Liver (tissue), 9 donors: ENCODE results near the gene HPCA. TPM values are rescaled to one million over a fixed set of nuclear protein-coding genes. Genes with fewer than 3 reads are reported as not detected.

ENCODE experiments used
- DNase-seq: peaks from one replicate; pipeline ENCODE4 v3.0.0-alpha.2; 2017; ENCODE audit warnings: low spot score
- H3K27ac ChIP-seq, 2 donors: one replicate each; pipeline ENCODE4 v1.7.0; 2013; ENCODE audit warnings: inconsistent platforms in 2 of 2, low read length in 2 of 2, control low read depth in 1 of 2, low read depth in 1 of 2, mild to moderate bottlenecking in 1 of 2
- H3K27me3 ChIP-seq, 4 donors: one replicate each; pipeline versions ENCODE4 v1.6.1 to v1.7.0; 2013; ENCODE audit warnings: low read length in 3 of 4, inconsistent platforms in 1 of 4, mild to moderate bottlenecking in 1 of 4, moderate library complexity in 1 of 4; ENCODE audit not compliant: control insufficient read depth in 4 of 4, insufficient read depth in 4 of 4
- H3K36me3 ChIP-seq, 4 donors: one replicate each; pipeline versions ENCODE4 v1.6.1 to v1.7.0; 2013; ENCODE audit warnings: low read length in 3 of 4, mild to moderate bottlenecking in 3 of 4, low read depth in 1 of 4, moderate library complexity in 1 of 4; ENCODE audit not compliant: control insufficient read depth in 4 of 4, insufficient read depth in 3 of 4
- H3K4me1 ChIP-seq, 4 donors: one replicate each; pipeline versions ENCODE4 v1.6.1 to v1.7.0; 2013; ENCODE audit warnings: low read length in 3 of 4, mild to moderate bottlenecking in 3 of 4, moderate library complexity in 1 of 4; ENCODE audit not compliant: control insufficient read depth in 4 of 4, insufficient read depth in 4 of 4
- H3K4me3 ChIP-seq, 3 donors: one replicate each; pipeline versions ENCODE4 v1.6.1 to v1.7.0; 2013; ENCODE audit warnings: low read length in 3 of 3, control low read depth in 1 of 3, low read depth in 1 of 3, mild to moderate bottlenecking in 1 of 3
- H3K9ac ChIP-seq, 2 donors: one replicate each; pipeline ENCODE4 v1.7.0; 2013; ENCODE audit warnings: low read length in 2 of 2, mild to moderate bottlenecking in 2 of 2, moderate library complexity in 2 of 2, control low read depth in 1 of 2, low read depth in 1 of 2
- H3K9me3 ChIP-seq, 4 donors: one replicate each; pipeline versions ENCODE4 v1.6.1 to v1.7.0; 2013; ENCODE audit warnings: low read length in 3 of 4; ENCODE audit not compliant: control insufficient read depth in 4 of 4
- ATF3 ChIP-seq: IDR thresholded peaks from 2 replicates; pipeline ENCODE4 v1.6.1; 2016; ENCODE audit warnings: antibody characterized with exemption
- CTCF ChIP-seq: fragments of 150-350 bp; IDR thresholded peaks from 2 replicates; pipeline ENCODE4 v1.5.1; 2017; ENCODE audit warnings: improper control_type of control experiment, low read depth, low read length; ENCODE audit not compliant: missing input control
- FOXA2 ChIP-seq: IDR thresholded peaks from 2 replicates; pipeline ENCODE4 v1.6.1; 2016; ENCODE audit warnings: antibody characterized with exemption
- GABPA ChIP-seq, 2 donors: IDR thresholded peaks in 1 of 2; conservative IDR thresholded peaks in 1 of 2; 2 replicates each; pipeline ENCODE4 v1.6.1; 2016; ENCODE audit warnings: antibody characterized with exemption in 2 of 2, mild to moderate bottlenecking in 1 of 2, moderate library complexity in 1 of 2
- HNF4G ChIP-seq: IDR thresholded peaks from 2 replicates; pipeline ENCODE4 v1.6.1; 2016; ENCODE audit warnings: antibody characterized with exemption
- JUND ChIP-seq, 2 donors: IDR thresholded peaks; 2 replicates each; pipeline ENCODE4 v1.6.1; 2016; ENCODE audit warnings: antibody characterized with exemption in 2 of 2
- MAX ChIP-seq: IDR thresholded peaks from 2 replicates; pipeline ENCODE4 v1.6.1; 2016; ENCODE audit warnings: antibody characterized with exemption
- NR2F2 ChIP-seq: IDR thresholded peaks from 2 replicates; pipeline ENCODE4 v1.6.1; 2016; ENCODE audit warnings: antibody characterized with exemption
- RAD21 ChIP-seq, 2 donors: IDR thresholded peaks; 2 replicates each; pipeline ENCODE4 v1.6.1; 2016; ENCODE audit warnings: antibody characterized with exemption in 2 of 2, mild to moderate bottlenecking in 2 of 2
- REST ChIP-seq: IDR thresholded peaks from 2 replicates; pipeline ENCODE4 v1.6.1; 2016; ENCODE audit warnings: antibody characterized with exemption, mild to moderate bottlenecking
- SP1 ChIP-seq: IDR thresholded peaks from 2 replicates; pipeline ENCODE4 v1.6.1; 2018; ENCODE audit warnings: antibody characterized with exemption, mild to moderate bottlenecking
- YY1 ChIP-seq: IDR thresholded peaks from 2 replicates; pipeline ENCODE4 v1.6.1; 2016; ENCODE audit warnings: antibody characterized with exemption, mild to moderate bottlenecking
- ZBTB33 ChIP-seq: IDR thresholded peaks from 2 replicates; pipeline ENCODE4 v1.6.1; 2016; ENCODE audit warnings: antibody characterized with exemption
- WGBS: extraction: QIAGEN DNeasy Blood & Tissue Kit; methylation state at CpG from one replicate; pipeline ENCODE4 v1.1.7; 2013; 5-methylcytosine and 5-hydroxymethylcytosine counted together
- polyA plus RNA-seq, 2 donors: library from polyadenylated mRNA; stranded (reverse) in 1 of 2; unstranded in 1 of 2; fragments of 200-250 nt in 1 of 2; fragments of >200 nt in 1 of 2; fragmentation: Nextera tagmentation in 1 of 2; extraction: Ambion mirVana in 1 of 2; gene quantifications; one replicate each; pipeline versions ENCODE4 v1.2.1 to v1.2.3, GENCODE V29; 2013 to 2015
- total RNA-seq, 2 donors: library from RNA; depleted of rRNA; stranded (reverse); fragments of >200 nt; gene quantifications; one replicate each; pipeline ENCODE4 v1.2.3, GENCODE V29; 2014
- donor health status: healthy.
- donor health status: healthy.
- donor health status: healthy.
- donor health status: healthy.
- donor health status: healthy.

The HPCA gene
- total and polyA plus RNA-seq, 4 donors: not detected

- WGBS: 96% methylated on average over 4 of the region's 4 CpGs
- H3K27ac ChIP-seq: peak overlapping the region in 1 of 2 donors; percentile 92
Measured at GRCh38 chr1:32863218-32863880, 22.9 kb upstream of the HPCA start.

GRCh38 chr1:32863881-32864245 is 22.4 kb upstream of the HPCA start:
- TF ChIP-seq RAD21 (IDR thresholded peaks at IDR 0.05) (no peak), FOXA2 (no peak), REST (no peak), NR2F2 (no peak), JUND (IDR thresholded peaks at IDR 0.05) (no peak), GABPA (IDR thresholded peaks at IDR 0.05 in 1 of 2, conservative IDR thresholded peaks at IDR 0.05 in 1 of 2) (no peak), CTCF (no peak), MAX (no peak), ATF3 (no peak)
- Histone ChIP-seq H3K9me3 (no peaks in the 10 kb centered on the region), H3K27ac (peak overlapping the region; percentile 92 to 95), H3K4me1 (peaks cover 4 to 31% (median 24%) of the 10 kb centered on the region in 4 donors), H3K27me3 (no peaks in the 10 kb centered on the region), H3K9ac (peak overlapping the region in 1 of 2 donors; percentile 41), H3K4me3 (no peak overlapping the region), H3K36me3 (peaks cover 0 to 13% (median 3%) of the 10 kb centered on the region in 4 donors)
- no peak for DNase-seq
- WGBS: 92% methylated on average over 1 of the region's 1 CpG

More at GRCh38 chr1:32863218-32863880, 22.9 kb upstream of the HPCA start:
- no peak overlapping the region for H3K9ac ChIP-seq
- TF ChIP-seq YY1 (no peak), ATF3 (no peak), GABPA (IDR thresholded peaks at IDR 0.05 in 1 of 2, conservative IDR thresholded peaks at IDR 0.05 in 1 of 2) (no peak), HNF4G (no peak), MAX (no peak), SP1 (no peak), ZBTB33 (no peak)
- no peak for DNase-seq
- peaks cover 4 to 31% (median 24%) of the 10 kb centered on the region in 4 donors for H3K4me1 ChIP-seq
- peaks cover 0 to 17% (median 3%) of the 10 kb centered on the region in 4 donors for H3K36me3 ChIP-seq
- H3K9me3 ChIP-seq: no peaks in the 10 kb centered on the region
- H3K4me3 ChIP-seq: no peak overlapping the region
- H3K27me3 ChIP-seq: no peaks in the 10 kb centered on the region
